Activated T-cell treated with anti-CD3 and anti-CD28 coated beads, Interleukin-2, amount 50 U/mL, for 4 hours (primary cell): ENCODE results near the gene GUCA2B. TPM values are rescaled to one million over a fixed set of nuclear protein-coding genes. Genes with fewer than 3 reads are reported as not detected.

ENCODE experiments used
- ATAC-seq, 2 donors: fragments of 200-7000 bp; cut with Tn5 transposase; one replicate each; pipeline ENCODE4 v1.10.0; 2021
- DNase-seq: peaks from one replicate; pipeline ENCODE4 v3.0.0-alpha.2; 2020
- H3K27me3 Mint-ChIP-seq: one replicate; pipeline ENCODE4 v1.8.0; 2021; ENCODE audit warnings: low read depth, mixed read lengths
- H3K36me3 Mint-ChIP-seq: one replicate; pipeline ENCODE4 v1.8.0; 2022; ENCODE audit warnings: mixed read lengths; ENCODE audit not compliant: insufficient read depth
- H3K4me1 Mint-ChIP-seq: one replicate; pipeline ENCODE4 v1.8.0; 2021; ENCODE audit warnings: low read depth, mixed read lengths
- H3K4me3 Mint-ChIP-seq: one replicate; pipeline ENCODE4 v1.8.0; 2021; ENCODE audit warnings: mild to moderate bottlenecking, moderate library complexity, mixed read lengths
- H3K9me3 Mint-ChIP-seq: one replicate; pipeline ENCODE4 v1.8.0; 2021; ENCODE audit warnings: mixed read lengths
- total RNA-seq, 3 donors: library from RNA; stranded (reverse); gene quantifications; one replicate each; pipeline ENCODE4 v1.2.1, GENCODE V29; 2021

GUCA2B gene
- total RNA-seq, 3 donors from 2014 or later, result not detected

- Mint-ChIP-seq H3K27me3 (peaks cover 3% of the 10 kb centered on the region), H3K4me3 (no peak overlapping the region), H3K36me3 (no peaks in the 10 kb centered on the region), H3K4me1 (no peaks in the 10 kb centered on the region), H3K9me3 (no peaks in the 10 kb centered on the region)
- no peak for DNase-seq
- ATAC-seq, result no peak
Observed at GRCh38 chr1:42135426-42135825, 17.8 kb upstream of the GUCA2B start.

GRCh38 chr1:42136466-42136865 lies 16.7 kb upstream of the GUCA2B start:
- H3K27me3 Mint-ChIP-seq, result peaks cover 8% of the 10 kb centered on the region

GRCh38 chr1:42137766-42138165 lies 15.4 kb upstream of the GUCA2B start:
- no peaks in the 10 kb centered on the region for H3K4me1 Mint-ChIP-seq
- H3K36me3 Mint-ChIP-seq, result no peaks in the 10 kb centered on the region
- no peak for DNase-seq
- no peak for ATAC-seq
- H3K27me3 Mint-ChIP-seq, result peaks cover 14% of the 10 kb centered on the region
- H3K9me3 Mint-ChIP-seq, result no peaks in the 10 kb centered on the region
- no peak overlapping the region for H3K4me3 Mint-ChIP-seq

More at GRCh38 chr1:42136466-42136865, 16.7 kb upstream of the GUCA2B start:
- H3K4me3 Mint-ChIP-seq, result no peak overlapping the region
- DNase-seq (no peak), ATAC-seq (no peak)
- no peaks in the 10 kb centered on the region for H3K9me3 Mint-ChIP-seq
- no peaks in the 10 kb centered on the region for H3K4me1 Mint-ChIP-seq
- H3K36me3 Mint-ChIP-seq, result no peaks in the 10 kb centered on the region

- no peaks in the 10 kb centered on the region for H3K9me3 Mint-ChIP-seq
- DNase-seq (no peak), ATAC-seq (no peak)
- no peaks in the 10 kb centered on the region for H3K36me3 Mint-ChIP-seq
- peaks cover 14% of the 10 kb centered on the region for H3K27me3 Mint-ChIP-seq
- no peak overlapping the region for H3K4me3 Mint-ChIP-seq
- peaks cover 4% of the 10 kb centered on the region for H3K4me1 Mint-ChIP-seq
Observed at GRCh38 chr1:42138586-42138985, 14.6 kb upstream of the GUCA2B start.

- Mint-ChIP-seq H3K9me3 (no peaks in the 10 kb centered on the region), H3K4me1 (peaks cover 4% of the 10 kb centered on the region), H3K4me3 (no peak overlapping the region), H3K27me3 (peaks cover 14% of the 10 kb centered on the region), H3K36me3 (no peaks in the 10 kb centered on the region)
- no peak for DNase-seq
- no peak for ATAC-seq
Observed at GRCh38 chr1:42139444-42139843, 13.8 kb upstream of the GUCA2B start.

- DNase-seq (no peak), ATAC-seq (no peak)
- Mint-ChIP-seq H3K9me3 (no peaks in the 10 kb centered on the region), H3K4me3 (no peak overlapping the region), H3K27me3 (peaks cover 20% of the 10 kb centered on the region), H3K36me3 (no peaks in the 10 kb centered on the region), H3K4me1 (peaks cover 4% of the 10 kb centered on the region)
Observed at GRCh38 chr1:42140191-42140590, 13.0 kb upstream of the GUCA2B start.

- Mint-ChIP-seq H3K9me3 (no peaks in the 10 kb centered on the region), H3K4me3 (no peak overlapping the region), H3K4me1 (peaks cover 4% of the 10 kb centered on the region), H3K27me3 (peaks cover 21% of the 10 kb centered on the region), H3K36me3 (no peaks in the 10 kb centered on the region)
- DNase-seq (no peak), ATAC-seq (no peak)
Observed at GRCh38 chr1:42141978-42142377, 11.2 kb upstream of the GUCA2B start.

- no peak for ATAC-seq
- H3K4me1 Mint-ChIP-seq, result peaks cover 4% of the 10 kb centered on the region
Observed at GRCh38 chr1:42142894-42143675, 10.1 kb upstream of the GUCA2B start.

GRCh38 chr1:42143896-42144710 lies 9.1 kb upstream of the GUCA2B start:
- Mint-ChIP-seq H3K27me3 (peaks cover 21% of the 10 kb centered on the region), H3K4me3 (no peak overlapping the region), H3K9me3 (no peaks in the 10 kb centered on the region), H3K4me1 (peaks cover 4% of the 10 kb centered on the region), H3K36me3 (no peaks in the 10 kb centered on the region)
- no peak for ATAC-seq
- no peak for DNase-seq

More at GRCh38 chr1:42142894-42143675, 10.1 kb upstream of the GUCA2B start:
- DNase-seq, result no peak
- Mint-ChIP-seq H3K4me3 (no peak overlapping the region), H3K36me3 (no peaks in the 10 kb centered on the region), H3K27me3 (peaks cover 21% of the 10 kb centered on the region), H3K9me3 (no peaks in the 10 kb centered on the region)

- Mint-ChIP-seq H3K36me3 (no peaks in the 10 kb centered on the region), H3K4me3 (no peak overlapping the region), H3K9me3 (no peaks in the 10 kb centered on the region), H3K4me1 (peaks cover 4% of the 10 kb centered on the region), H3K27me3 (peaks cover 21% of the 10 kb centered on the region)
- ATAC-seq (no peak), DNase-seq (no peak)
Observed at GRCh38 chr1:42144711-42145388, 8.4 kb upstream of the GUCA2B start.

- H3K4me1 Mint-ChIP-seq, result peaks cover 4% of the 10 kb centered on the region
- ATAC-seq, result no peak
Observed at GRCh38 chr1:42145389-42145716, 7.9 kb upstream of the GUCA2B start.

GRCh38 chr1:42145764-42146625 lies 7.2 kb upstream of the GUCA2B start:
- Mint-ChIP-seq H3K36me3 (no peaks in the 10 kb centered on the region), H3K27me3 (peaks cover 17% of the 10 kb centered on the region), H3K9me3 (no peaks in the 10 kb centered on the region), H3K4me3 (no peak overlapping the region), H3K4me1 (peaks cover 4% of the 10 kb centered on the region)
- ATAC-seq (no peak), DNase-seq (no peak)

More at GRCh38 chr1:42145389-42145716, 7.9 kb upstream of the GUCA2B start:
- Mint-ChIP-seq H3K36me3 (no peaks in the 10 kb centered on the region), H3K4me3 (no peak overlapping the region), H3K9me3 (no peaks in the 10 kb centered on the region), H3K27me3 (peaks cover 22% of the 10 kb centered on the region)
- no peak for DNase-seq

GRCh38 chr1:42146626-42147320 lies 6.4 kb upstream of the GUCA2B start:
- H3K4me3 Mint-ChIP-seq, result no peak overlapping the region
- H3K9me3 Mint-ChIP-seq, result no peaks in the 10 kb centered on the region
- peaks cover 16% of the 10 kb centered on the region for H3K27me3 Mint-ChIP-seq
- no peaks in the 10 kb centered on the region for H3K36me3 Mint-ChIP-seq
- peak; percentile 57 for DNase-seq
- ATAC-seq, result peak; percentile 81 to 83
- H3K4me1 Mint-ChIP-seq, result peaks cover 4% of the 10 kb centered on the region
